Measurements from ENCODE around the gene UCHL3. TPM values are rescaled to one million over a fixed set of nuclear protein-coding genes. Genes with fewer than 3 reads are reported as not detected.

Gene UCHL3
- total RNA-seq, 4 donors from 2014 or later, result 17.9 to 28.8 (median 25.4) TPM

GRCh38 chr13:75569576-75569975 is 20.0 kb downstream of the UCHL3 start:
- ATAC-seq (ENCODE audit: low FRiP score), result no peak
- DNase-seq (ENCODE audit: low spot score), result no peak
- no peak for TF ChIP-seq CTCF (IDR thresholded peaks at IDR 0.05)

GRCh38 chr13:75579529-75579928 is 29.9 kb downstream of the UCHL3 start:
- no peak for TF ChIP-seq CTCF (IDR thresholded peaks at IDR 0.05)
- ATAC-seq (ENCODE audit: low FRiP score), result no peak
- no peak for DNase-seq (ENCODE audit: low spot score)

- no peak for TF ChIP-seq CTCF (IDR thresholded peaks at IDR 0.05)
- ATAC-seq (ENCODE audit: low FRiP score), result no peak
- no peak for DNase-seq (ENCODE audit: low spot score)
Observed at GRCh38 chr13:75581874-75582640, 32.5 kb downstream of the UCHL3 start.

GRCh38 chr13:75583091-75583490 is 33.5 kb downstream of the UCHL3 start:
- DNase-seq (ENCODE audit: low spot score) (no peak), ATAC-seq (ENCODE audit: low FRiP score) (no peak)
- TF ChIP-seq CTCF (IDR thresholded peaks at IDR 0.05), result no peak

GRCh38 chr13:75585153-75585552 is 35.6 kb downstream of the UCHL3 start:
- ATAC-seq (ENCODE audit: low FRiP score), result no peak

GRCh38 chr13:75587679-75588078 is 38.1 kb downstream of the UCHL3 start:
- TF ChIP-seq CTCF (IDR thresholded peaks at IDR 0.05), result no peak

More at GRCh38 chr13:75585153-75585552, 35.6 kb downstream of the UCHL3 start:
- TF ChIP-seq CTCF (IDR thresholded peaks at IDR 0.05), result no peak
- no peak for DNase-seq (ENCODE audit: low spot score)

GRCh38 chr13:75596657-75597182 is 47.1 kb downstream of the UCHL3 start:
- no peak for TF ChIP-seq CTCF (IDR thresholded peaks at IDR 0.05)
- ATAC-seq (ENCODE audit: low FRiP score) (no peak), DNase-seq (ENCODE audit: low spot score) (no peak)

More at GRCh38 chr13:75587679-75588078, 38.1 kb downstream of the UCHL3 start:
- DNase-seq (ENCODE audit: low spot score), result no peak
- no peak for ATAC-seq (ENCODE audit: low FRiP score)
